HCT116 (cell line): ENCODE measurements around the gene SLC46A1.

Experiments used
- EGR1 ChIP-seq: IDR thresholded peaks from 2 replicates; pipeline ENCODE4 v1.6.1; 2012; ENCODE audit warnings: low read depth
- JUND ChIP-seq: IDR thresholded peaks from 2 replicates; pipeline ENCODE4 v1.6.1; 2012
- POLR2A ChIP-seq: IDR thresholded peaks from 2 replicates; pipeline ENCODE4 v1.7.0; 2011; ENCODE audit warnings: borderline replicate concordance; ENCODE audit not compliant: insufficient read depth, insufficient read length; ENCODE audit errors: extremely low read depth
- YY1 ChIP-seq: IDR thresholded peaks from 2 replicates; pipeline ENCODE4 v1.6.1; 2011; ENCODE audit warnings: low read length, low read depth, moderate library complexity, mild to moderate bottlenecking; ENCODE audit not compliant: insufficient replicate concordance; ENCODE audit errors: extremely low read depth
- TF ChIP-seq, protein P1 (sequence below), 3 experiments: fragments of 200-600 bp in 1 of 3; sonication (generic) in 1 of 3; IDR thresholded peaks in 2 of 3; conservative IDR thresholded peaks in 1 of 3; 2 replicates each; pipeline ENCODE4 v1.5.1; 2012 to 2017; ENCODE audit warnings: low read depth in 2 of 3, low read length in 2 of 3, antibody characterized with exemption in 1 of 3, borderline replicate concordance in 1 of 3, control low read depth in 1 of 3, mild to moderate bottlenecking in 1 of 3, mixed read lengths in 1 of 3, mixed run types in 1 of 3, moderate library complexity in 1 of 3; ENCODE audit not compliant: insufficient read depth in 1 of 3

DNA sequence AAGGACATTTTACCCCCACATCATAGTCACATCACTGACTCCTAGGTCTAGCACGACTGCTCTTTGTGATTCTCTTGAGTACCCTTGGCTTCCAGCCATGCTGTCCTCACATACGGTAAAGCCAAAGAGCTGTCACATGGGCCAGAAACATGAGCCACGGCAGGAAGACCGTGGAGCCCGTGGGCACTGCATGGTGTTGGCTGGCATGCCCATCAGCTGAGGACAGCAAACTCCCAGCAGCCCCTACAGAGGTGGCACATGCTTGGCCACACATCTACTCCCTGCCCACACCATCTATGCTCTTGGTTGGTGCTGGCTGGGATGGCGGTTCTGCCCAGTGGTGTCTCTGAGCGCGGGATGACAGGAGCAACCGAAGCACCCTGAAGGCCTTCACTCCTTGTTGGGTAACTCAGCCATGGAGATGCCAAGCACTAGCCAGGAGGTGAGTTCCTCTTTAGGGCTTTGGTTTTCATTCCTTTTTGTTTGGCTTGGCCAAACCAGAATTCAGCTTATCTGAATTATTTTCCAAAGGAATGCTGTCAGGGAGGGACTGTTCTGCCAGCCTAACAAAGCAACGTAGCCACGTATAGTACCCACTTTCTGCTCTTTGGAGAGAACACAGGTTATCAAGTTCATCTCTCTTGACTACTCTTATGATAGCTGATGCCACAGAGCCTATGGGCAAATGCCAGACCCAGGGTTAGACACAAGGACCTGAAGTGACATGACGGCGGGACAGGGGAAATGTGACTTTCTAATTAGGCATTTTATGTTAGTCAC lies 60.4 kb downstream of the SLC46A1 start:
- TF ChIP-seq, protein P1, sequence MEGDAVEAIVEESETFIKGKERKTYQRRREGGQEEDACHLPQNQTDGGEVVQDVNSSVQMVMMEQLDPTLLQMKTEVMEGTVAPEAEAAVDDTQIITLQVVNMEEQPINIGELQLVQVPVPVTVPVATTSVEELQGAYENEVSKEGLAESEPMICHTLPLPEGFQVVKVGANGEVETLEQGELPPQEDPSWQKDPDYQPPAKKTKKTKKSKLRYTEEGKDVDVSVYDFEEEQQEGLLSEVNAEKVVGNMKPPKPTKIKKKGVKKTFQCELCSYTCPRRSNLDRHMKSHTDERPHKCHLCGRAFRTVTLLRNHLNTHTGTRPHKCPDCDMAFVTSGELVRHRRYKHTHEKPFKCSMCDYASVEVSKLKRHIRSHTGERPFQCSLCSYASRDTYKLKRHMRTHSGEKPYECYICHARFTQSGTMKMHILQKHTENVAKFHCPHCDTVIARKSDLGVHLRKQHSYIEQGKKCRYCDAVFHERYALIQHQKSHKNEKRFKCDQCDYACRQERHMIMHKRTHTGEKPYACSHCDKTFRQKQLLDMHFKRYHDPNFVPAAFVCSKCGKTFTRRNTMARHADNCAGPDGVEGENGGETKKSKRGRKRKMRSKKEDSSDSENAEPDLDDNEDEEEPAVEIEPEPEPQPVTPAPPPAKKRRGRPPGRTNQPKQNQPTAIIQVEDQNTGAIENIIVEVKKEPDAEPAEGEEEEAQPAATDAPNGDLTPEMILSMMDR (IDR thresholded peaks at IDR 0.05 in 2 of 3, conservative IDR thresholded peaks at IDR 0.05 in 1 of 3; ENCODE audit: borderline replicate concordance in 1 of 3, insufficient read depth in 1 of 3, low read depth in 2 of 3, low read length in 2 of 3), result no peak
- no peak for TF ChIP-seq POLR2A
- TF ChIP-seq YY1, result no peak
- no peak for TF ChIP-seq EGR1
- no peak for TF ChIP-seq JUND
